GM21786 (cell line): ENCODE data around the gene SH3BP1.

ENCODE experiments used
- ATAC-seq: cut with Tn5 transposase; IDR thresholded peaks from one replicate; pipeline ENCODE4 v1.9.1; 2021; ENCODE audit not compliant: unreplicated experiment

SH3BP1 gene

GRCh38 chr22:37658133-37659065, 18.9 kb downstream of the SH3BP1 start, which contains the start of gene PDXP:
Gene PDXP (plus strand): TSS chr22:37658723. CDS start chr22:37658783, 60 bp downstream.
- ATAC-seq, result peak; percentile 86

DNA sequence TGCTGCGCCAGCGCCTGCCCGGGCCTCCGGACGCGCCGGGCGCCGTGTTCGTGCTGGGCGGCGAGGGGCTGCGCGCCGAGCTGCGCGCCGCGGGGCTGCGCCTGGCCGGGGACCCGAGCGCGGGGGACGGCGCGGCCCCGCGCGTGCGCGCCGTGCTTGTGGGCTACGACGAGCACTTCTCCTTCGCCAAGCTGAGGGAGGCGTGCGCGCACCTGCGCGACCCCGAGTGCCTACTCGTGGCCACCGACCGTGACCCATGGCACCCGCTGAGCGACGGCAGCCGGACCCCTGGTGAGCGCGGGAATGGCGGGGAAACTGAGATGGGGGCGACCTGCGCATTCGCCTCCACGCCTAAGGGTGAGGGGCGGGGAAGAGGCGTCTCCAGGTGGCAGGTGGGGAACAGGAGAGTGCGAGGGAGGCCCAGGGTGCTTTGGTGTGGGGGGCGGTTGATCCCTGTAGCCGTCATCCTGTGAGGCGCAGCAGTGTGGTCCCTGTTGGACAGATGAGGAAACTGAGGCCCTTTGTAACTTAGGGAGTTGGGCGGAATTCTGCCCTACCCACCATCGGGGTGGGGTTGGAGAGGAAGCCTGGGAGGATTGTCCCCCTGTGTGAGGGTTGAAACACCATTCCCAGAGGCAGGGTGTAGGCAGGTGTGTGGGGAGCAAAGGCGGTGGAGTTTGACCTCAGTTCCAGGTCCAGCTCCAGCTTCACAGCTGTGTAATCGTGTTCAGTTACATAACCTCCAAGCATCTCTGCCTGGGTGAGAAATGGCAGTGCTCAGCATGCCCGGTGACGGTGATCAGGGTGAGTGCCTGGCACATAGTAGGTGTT, 19.8 kb downstream of the SH3BP1 start:
- ATAC-seq, result no peak

- ATAC-seq, result no peak
Observed at GRCh38 chr22:37659897-37660708, 20.6 kb downstream of the SH3BP1 start.

DNA sequence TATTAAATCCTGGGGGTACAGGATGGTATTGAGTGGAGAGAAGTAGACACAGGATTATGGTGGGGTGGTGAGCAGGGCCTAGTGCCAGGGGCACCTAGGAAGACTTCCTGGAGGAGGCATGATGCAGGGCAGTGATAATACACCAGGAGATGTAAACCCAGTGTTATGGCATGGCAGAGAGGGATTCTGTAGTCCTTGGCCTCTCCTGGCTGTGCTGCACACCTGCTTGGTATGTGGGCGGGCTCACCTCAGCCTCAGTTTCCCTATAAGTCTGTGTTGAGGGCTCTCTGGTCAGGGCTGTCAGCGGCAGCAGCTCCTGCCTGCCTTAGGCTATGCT, 21.2 kb downstream of the SH3BP1 start:
- no peak for ATAC-seq

DNA sequence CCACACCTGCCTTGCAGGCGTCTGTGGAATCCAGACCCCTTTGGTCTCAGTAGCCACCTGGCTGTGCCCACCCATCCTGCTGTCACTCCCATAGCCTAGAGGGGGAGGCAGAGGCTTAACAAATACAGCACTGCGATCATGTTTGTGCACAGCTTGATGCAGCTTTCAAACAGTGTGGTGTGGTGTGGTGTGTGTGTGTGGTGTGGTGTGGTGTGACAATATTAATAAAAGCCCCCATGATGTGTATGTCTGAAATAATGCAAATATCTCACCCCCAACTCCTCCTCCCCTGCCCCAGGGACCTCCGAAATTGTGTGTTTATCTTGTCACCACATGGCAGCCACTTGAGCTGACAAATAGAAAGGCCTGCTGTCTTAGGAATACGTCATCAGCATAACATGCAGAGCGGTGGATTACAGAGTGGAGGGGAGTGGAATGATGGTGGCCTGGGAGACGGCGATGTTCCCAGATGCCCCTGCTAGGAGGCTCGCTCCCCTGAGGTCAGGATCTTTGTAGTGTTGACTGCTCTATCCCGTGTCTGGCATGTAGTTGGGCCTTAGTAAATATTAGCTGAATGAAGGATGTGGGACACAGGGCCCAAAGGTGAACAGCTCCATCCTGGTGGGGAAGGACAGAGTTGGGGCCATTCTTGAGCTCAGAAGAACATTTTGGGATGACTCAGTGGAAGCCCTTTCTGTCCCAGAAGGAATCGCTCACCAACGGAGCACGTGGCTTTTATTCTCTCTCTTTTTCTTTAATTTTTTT, 21.9 kb downstream of the SH3BP1 start:
- ATAC-seq, result no peak

DNA sequence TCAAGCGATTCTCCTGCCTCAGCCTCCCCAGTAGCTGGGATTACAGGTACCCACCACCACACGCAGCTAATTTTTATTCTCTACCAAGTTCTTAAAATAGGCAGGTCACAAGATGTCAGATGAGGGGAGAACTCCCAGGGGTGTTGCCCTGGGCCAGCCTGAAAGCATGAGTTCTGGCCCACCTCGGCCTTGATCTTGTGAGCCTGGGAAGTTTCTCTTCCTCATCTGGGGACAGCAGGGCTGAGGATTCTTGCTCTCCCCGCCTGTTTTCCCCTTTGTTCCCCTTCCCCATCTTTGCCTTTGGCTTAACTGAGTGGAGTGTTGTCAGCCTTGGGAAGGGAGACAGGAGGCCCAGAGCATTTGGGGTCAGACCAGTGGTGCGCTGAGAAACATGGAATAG, 22.6 kb downstream of the SH3BP1 start:
- ATAC-seq, result no peak

- ATAC-seq, result no peak
Observed at GRCh38 chr22:37663521-37664140, 24.2 kb downstream of the SH3BP1 start.

- ATAC-seq, result no peak
Observed at GRCh38 chr22:37664249-37665101, 25.0 kb downstream of the SH3BP1 start.

GRCh38 chr22:37665487-37665886, 26.0 kb downstream of the SH3BP1 start:
- no peak for ATAC-seq

DNA sequence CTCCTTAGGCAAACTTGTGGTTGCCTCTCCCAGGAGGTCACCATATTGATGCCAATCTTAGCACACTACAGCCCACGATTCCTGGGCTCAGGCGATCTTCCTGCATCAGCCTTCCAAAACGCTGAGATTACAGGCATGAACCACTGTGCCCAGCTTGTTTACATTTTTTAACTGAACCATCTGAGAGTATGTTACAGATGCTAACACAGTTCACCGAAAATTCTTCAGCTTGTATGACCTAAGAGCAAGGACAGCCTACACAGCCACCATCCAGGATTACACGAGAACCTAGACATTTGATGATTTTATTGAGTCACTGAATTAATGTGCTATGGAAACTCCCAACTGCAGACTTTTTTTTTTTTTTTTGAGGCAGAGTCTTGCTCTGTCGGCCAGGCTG, 30.1 kb downstream of the SH3BP1 start:
- ATAC-seq, result no peak

DNA sequence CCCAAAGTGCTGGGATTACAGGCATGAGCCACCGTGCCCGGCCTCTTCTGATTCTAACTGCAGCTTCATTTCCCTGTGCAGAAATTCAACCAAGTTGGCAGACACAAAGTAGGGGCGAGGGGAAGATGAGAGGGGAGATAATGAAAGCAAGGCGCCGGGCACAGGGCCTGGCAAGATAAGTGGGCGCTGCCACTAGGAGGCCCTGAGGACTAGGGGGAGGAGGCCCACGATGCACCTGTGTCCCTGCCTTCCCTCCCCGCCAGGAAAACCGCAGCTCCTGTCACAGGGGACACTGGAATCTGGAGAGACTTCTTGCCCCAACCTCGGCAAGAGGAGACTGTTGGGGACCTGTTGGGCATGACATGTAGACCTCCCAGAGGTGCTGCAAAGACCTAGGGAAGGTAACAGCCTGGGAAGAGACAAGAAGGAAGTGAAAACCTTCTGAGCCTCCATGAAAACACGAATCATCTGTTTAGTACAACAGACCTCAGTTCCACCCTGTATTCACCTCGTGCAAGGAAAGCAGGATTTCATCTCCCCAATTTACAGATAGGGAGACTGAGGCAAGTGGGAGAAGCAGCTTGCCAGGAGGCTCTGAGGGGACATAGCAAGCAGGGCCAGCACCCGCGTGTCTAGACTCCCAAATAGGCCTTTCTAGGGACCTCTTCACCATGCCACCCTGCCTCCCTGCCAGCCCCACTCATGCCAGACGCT, 32.9 kb downstream of the SH3BP1 start:
- ATAC-seq, result no peak

DNA sequence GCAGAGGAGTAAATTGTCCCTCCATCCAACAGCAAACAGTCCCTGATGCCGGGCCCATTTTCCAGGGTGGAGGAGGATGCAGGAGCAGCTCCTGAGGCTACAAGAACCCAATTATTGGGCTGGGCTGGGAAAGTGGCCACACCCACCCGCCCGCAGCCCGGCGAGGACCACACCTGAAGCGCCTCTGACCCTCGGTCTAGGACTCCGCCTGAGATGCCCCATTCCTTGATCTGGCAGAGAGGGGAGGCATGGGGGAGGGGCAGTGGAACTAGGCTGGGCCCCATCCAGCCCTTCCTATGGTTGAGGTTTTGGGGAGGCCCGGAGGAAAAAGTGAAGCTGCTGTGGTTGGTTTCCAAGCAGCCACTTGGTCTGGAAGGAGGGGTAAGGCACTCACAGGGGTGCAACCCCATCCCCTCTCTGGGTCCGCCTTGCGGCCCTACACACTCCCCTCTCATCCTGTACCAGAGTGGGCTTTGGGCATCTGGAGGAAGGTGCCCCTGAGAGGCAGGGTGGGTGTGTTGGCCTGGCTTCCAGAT, 33.5 kb downstream of the SH3BP1 start:
- ATAC-seq, result no peak

GRCh38 chr22:37674248-37674647, 34.8 kb downstream of the SH3BP1 start:
- ATAC-seq, result no peak

- peak; percentile 42 for ATAC-seq
Observed at GRCh38 chr22:37674951-37675929, 35.8 kb downstream of the SH3BP1 start, which contains the start of gene LGALS1. Gene LGALS1 (plus strand): TSS chr22:37675636. CDS start chr22:37675703, 67 bp downstream.

DNA sequence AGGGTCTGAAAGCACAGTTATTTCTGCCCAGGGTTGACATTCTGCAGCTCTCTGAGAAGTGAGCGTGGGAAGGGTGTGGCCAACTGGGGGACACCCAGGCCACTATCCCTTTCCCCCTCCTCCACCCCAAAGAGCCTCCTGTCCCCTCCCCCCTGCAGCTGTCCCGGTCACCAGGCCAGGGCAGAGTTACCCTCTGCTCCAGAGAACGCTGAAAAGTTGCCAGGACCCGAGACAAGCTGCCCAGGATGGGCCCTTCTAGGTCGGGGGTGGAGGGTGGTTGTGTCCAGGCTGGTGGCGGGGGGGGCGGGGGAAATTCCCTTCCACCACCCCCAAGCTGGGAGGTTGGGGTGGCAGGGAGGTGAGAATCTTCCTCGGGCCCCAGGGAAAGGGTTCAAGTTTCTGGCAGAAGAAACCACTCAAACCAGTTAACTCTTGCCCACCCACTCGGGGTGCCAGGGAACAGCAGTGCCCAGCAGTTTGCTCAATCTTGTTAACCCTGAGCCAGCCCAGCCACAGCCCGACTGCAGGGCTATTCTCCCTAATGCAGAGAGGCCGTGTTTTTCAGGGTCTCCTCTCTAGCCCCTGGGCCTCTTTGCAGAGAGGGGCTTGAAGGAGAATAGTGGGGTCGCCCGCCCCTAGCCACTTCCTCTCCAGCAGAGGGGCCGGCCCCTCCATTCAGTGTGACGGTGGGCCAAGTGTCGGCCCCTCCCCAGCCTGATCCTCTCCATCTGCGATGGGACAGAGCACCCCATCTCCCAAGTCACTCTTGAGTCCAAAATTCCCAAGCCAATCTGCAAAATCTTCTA, 36.7 kb downstream of the SH3BP1 start:
- ATAC-seq, result peak; percentile 2
